GM12878 (cell line): ENCODE data around the gene UFC1. TPM values are rescaled to one million over a fixed set of nuclear protein-coding genes. Genes with fewer than 3 reads are reported as not detected.

ENCODE experiments used
- ATAC-seq: fragments of 200-7000 bp; cut with Tn5 transposase; 3 replicates; pipeline ENCODE4 v1.9.1; 2020; ENCODE audit warnings: mild to moderate bottlenecking, moderate library complexity
- BruUV-seq: library from RNA; stranded (reverse); fragments of 400-500 nt; replicated peaks from 2 replicates; lab custom pipeline; 2021; lab: Mats Ljungman, UMichigan
- CTCF ChIA-PET: fragments of 300-600 bp; sonication (Branson Sonifier 250); formaldehyde crosslinking; extraction: SDS; loops from one replicate; lab custom pipeline; 2021; ENCODE audit warnings: inconsistent platforms; lab: Yijun Ruan, JAX
- POLR2A ChIA-PET: fragments of 350-600 bp; formaldehyde crosslinking; extraction: SDS; loops from one replicate; lab custom pipeline; 2021; ENCODE audit warnings: inconsistent platforms; lab: Charles Lee
- RAD21 ChIA-PET: fragments of 300-600 bp; sonication (Branson Sonifier 250); formaldehyde crosslinking; loops from one replicate; lab custom pipeline; 2023; ENCODE audit warnings: antibody characterized with exemption; ENCODE audit not compliant: unreplicated experiment; lab: Charles Lee
- SMC1A ChIA-PET: fragments of 300-600 bp; sonication (Branson Sonifier 250); formaldehyde crosslinking; loops from one replicate; lab custom pipeline; 2023; ENCODE audit not compliant: unreplicated experiment, uncharacterized antibody; lab: Charles Lee
- DNase-seq: peaks from one replicate; pipeline ENCODE4 v3.0.0-alpha.2; 2011; ENCODE audit warnings: low read depth, low spot score
- FAIRE-seq: peaks from 3 replicates; lab custom pipeline; 2011; peaks lifted over from hg19 to GRCh38; lab: Jason Lieb, UNC
- H2AFZ ChIP-seq: 2 replicates; pipeline ENCODE4 v1.6.0; 2011; ENCODE audit warnings: low read depth, low read length, control low read depth; ENCODE audit not compliant: control insufficient read depth
- H3K27ac ChIP-seq: 2 replicates; pipeline ENCODE4 v1.5.1; 2011; ENCODE audit warnings: control low read depth; ENCODE audit not compliant: control insufficient read depth, insufficient read depth
- H3K27me3 ChIP-seq, 2 experiments: replicated peaks in 1 of 2; 2 replicates each; pipeline versions ENCODE4 v1.6.0 to v1.6.1; 2011; ENCODE audit warnings: low read length in 1 of 2; ENCODE audit not compliant: control insufficient read depth in 2 of 2, insufficient read depth in 2 of 2
- H3K36me3 ChIP-seq, 2 experiments: 2 replicates each; pipeline ENCODE4 v1.5.1; 2011; ENCODE audit warnings: low read length in 1 of 2; ENCODE audit not compliant: control insufficient read depth in 2 of 2, insufficient read depth in 2 of 2
- H3K4me1 ChIP-seq: 2 replicates; pipeline ENCODE4 v1.6.1; 2011; ENCODE audit warnings: mild to moderate bottlenecking, low read length, moderate library complexity, mixed read lengths; ENCODE audit not compliant: control insufficient read depth, insufficient read depth
- H3K4me2 ChIP-seq: 2 replicates; pipeline ENCODE4 v1.6.0; 2011; ENCODE audit warnings: control low read depth; ENCODE audit not compliant: control insufficient read depth, insufficient read depth
- H3K4me3 ChIP-seq: fragments of 200-600 bp; sonication (generic); 2 replicates; pipeline ENCODE4 v1.5.1; 2016
- H3K79me2 ChIP-seq: 2 replicates; pipeline ENCODE4 v1.6.0; 2011; ENCODE audit warnings: low read length; ENCODE audit not compliant: control insufficient read depth, insufficient read depth
- H3K9ac ChIP-seq: 2 replicates; pipeline ENCODE4 v1.8.0; 2011; ENCODE audit warnings: low read length, control low read depth, mixed read lengths; ENCODE audit not compliant: control insufficient read depth, insufficient read depth
- H3K9me3 ChIP-seq: replicated peaks from 3 replicates; pipeline ENCODE4 v1.5.1; 2011; ENCODE audit warnings: mild to moderate bottlenecking, low read length; ENCODE audit not compliant: control insufficient read depth, insufficient read depth
- H4K20me1 ChIP-seq: 2 replicates; pipeline ENCODE4 v1.6.0; 2011; ENCODE audit not compliant: control insufficient read depth, insufficient read depth
- ESRRA ChIP-seq: IDR thresholded peaks from 2 replicates; pipeline ENCODE4 v1.6.1; 2012; ENCODE audit warnings: mild to moderate bottlenecking, low read length, improper control_type of control experiment
- HDAC6 ChIP-seq: fragments of 200-600 bp; sonication (generic); IDR thresholded peaks from one replicate; pipeline ENCODE4 v1.8.0; 2017; ENCODE audit warnings: antibody characterized with exemption; ENCODE audit not compliant: unreplicated experiment
- KLF5 ChIP-seq: fragments of 450-650 bp; IDR thresholded peaks from 2 replicates; pipeline ENCODE4 v1.6.1; 2014; ENCODE audit warnings: mild to moderate bottlenecking; ENCODE audit not compliant: partially characterized antibody
- MEF2A ChIP-seq: IDR thresholded peaks from 2 replicates; pipeline ENCODE4 v1.6.1; 2011; ENCODE audit warnings: low read depth, mild to moderate bottlenecking, low read length, moderate library complexity; ENCODE audit not compliant: insufficient read depth
- RAD21 ChIP-seq: IDR thresholded peaks from 2 replicates; pipeline ENCODE4 v1.6.1; 2011; ENCODE audit warnings: mild to moderate bottlenecking, low read depth, low read length, moderate library complexity; ENCODE audit not compliant: insufficient read depth
- TCF3 ChIP-seq: IDR thresholded peaks from 2 replicates; pipeline ENCODE4 v1.6.1; 2012; ENCODE audit warnings: low read depth, mild to moderate bottlenecking, low read length, borderline replicate concordance; ENCODE audit not compliant: insufficient read depth
- ZBED1 ChIP-seq: IDR thresholded peaks from 2 replicates; pipeline ENCODE4 v1.6.1; 2016; ENCODE audit warnings: borderline replicate concordance
- ZNF207 ChIP-seq: fragments of 450-650 bp; IDR thresholded peaks from 2 replicates; pipeline ENCODE4 v1.6.1; 2014; ENCODE audit warnings: antibody characterized with exemption, mild to moderate bottlenecking, borderline replicate concordance
- ZNF24 ChIP-seq: fragments of 450-650 bp; IDR thresholded peaks from 2 replicates; pipeline ENCODE4 v1.6.1; 2017; ENCODE audit warnings: antibody characterized with exemption, mild to moderate bottlenecking
- ZNF274 ChIP-seq: IDR thresholded peaks from one replicate; pipeline ENCODE4 v1.8.0; 2011; ENCODE audit not compliant: insufficient read length, insufficient read depth
- WGBS: methylation state at CpG from one replicate; pipeline ENCODE4 v1.1.6; 2016; ENCODE audit warnings: low lambda C conversion rate; ENCODE audit not compliant: insufficient replicate concordance, insufficient coverage; ENCODE audit errors: missing lambda C conversion rate; 5-methylcytosine and 5-hydroxymethylcytosine counted together
- in situ Hi-C: fragments of 300-500 bp; cut with MboI; formaldehyde crosslinking; loops from 9 replicates; pipeline ENCODE4 v1.14.3; 2018; ENCODE audit warnings: mixed read lengths
- intact Hi-C: fragments of 100-400 bp; cut with micrococcal nuclease; formaldehyde crosslinking; loops from one replicate; pipeline ENCODE4 v1.14.2; 2022; ENCODE audit not compliant: unreplicated experiment
- polyA plus RNA-seq, 11 experiments: library from polyadenylated mRNA; depleted of rRNA in 4 of 11; unstranded in 6 of 11; stranded (reverse) in 5 of 11; fragments of >200 nt; fragmentation: Nextera tagmentation in 4 of 11; fragmentation: Illumina TruSeq in 1 of 11; extraction: Ambion mirVana in 4 of 11; extraction: Trizol in 1 of 11; gene quantifications; 1 replicate in 1 of 11; 2 replicates in 10 of 11; pipeline versions ENCODE4 v1.2.1 to v1.2.3, GENCODE V29; 2011 to 2016; ENCODE audit warnings: inconsistent platforms in 2 of 11, missing spikeins in 2 of 11, low read depth in 1 of 11
- total RNA-seq, 4 experiments: library from RNA; depleted of rRNA in 3 of 4; stranded (reverse); fragments of >200 nt in 3 of 4; fragmentation: Illumina TruSeq in 1 of 4; extraction: Trizol in 1 of 4; gene quantifications; 2 replicates each; pipeline versions ENCODE4 v1.2.1 to v1.2.3, GENCODE V29; 2013 to 2021
- TF ChIP-seq, protein P1 (sequence below): fragments of 450-650 bp; formaldehyde crosslinking; IDR thresholded peaks from 2 replicates; pipeline ENCODE4 v1.5.0; 2022; ENCODE audit warnings: mild to moderate bottlenecking, missing genetic modification characterization
- TF ChIP-seq, protein P2 (sequence below): IDR thresholded peaks from 2 replicates; pipeline ENCODE4 v1.6.1; 2012; ENCODE audit warnings: mild to moderate bottlenecking, low read depth, low read length

The UFC1 gene
- total and polyA plus RNA-seq, 10 of the 15 experiments (the other 5 are each of a cell fraction or from before 2014, with no cell fraction given), result 95.9 to 239 (median 151) TPM

DNA sequence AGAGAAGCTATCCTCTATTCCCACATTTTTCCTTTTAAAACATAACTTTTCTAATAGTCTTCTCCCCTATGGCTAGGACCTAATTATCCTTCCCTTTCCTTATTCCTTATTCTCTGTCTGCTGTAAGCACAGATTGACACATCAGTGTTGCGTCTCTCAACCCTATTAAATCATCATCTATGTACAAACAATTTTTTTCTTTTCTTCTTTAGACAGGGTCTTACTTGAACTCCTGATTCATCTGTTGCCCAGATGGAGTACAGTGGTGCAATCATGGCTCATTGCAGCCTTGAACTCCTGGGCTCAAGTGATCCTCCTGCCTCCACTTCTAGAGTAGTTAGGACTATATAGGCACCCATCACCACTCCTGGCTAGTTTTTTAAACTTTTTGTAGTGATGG lies 47.3 kb upstream of the UFC1 start:
- Histone ChIP-seq H3K9ac (no peak overlapping the region), H3K27ac (no peak overlapping the region), H3K79me2 (peaks cover 27% of the 10 kb centered on the region), H3K36me3 (peaks cover 4 to 7% of the 10 kb centered on the region in 2 experiments; a peak in 3 of 4 replicates), H3K4me3 (no peak overlapping the region), H2AFZ (no peak overlapping the region), H4K20me1 (no peaks in the 10 kb centered on the region), H3K4me2 (no peak overlapping the region), H3K4me1 (no peaks in the 10 kb centered on the region), H3K27me3 (no peaks in the 10 kb centered on the region), H3K9me3 (no peaks in the 10 kb centered on the region)
- POLR2A ChIA-PET, result no interaction called here
- in situ Hi-C loops (no loop called here), intact Hi-C loops (no loop called here)
- CTCF ChIA-PET, result interaction anchor here (1.2 to 1.6 kb wide), 3 partner anchors 10 to 108 kb away, joined by 3 to 6 read pairs (median 4); no protein-coding TSS in a partner anchor
- SMC1A ChIA-PET, result interaction anchor here (0.6 kb wide), 1 partner anchor 29 kb away, joined by 3 read pairs; no protein-coding TSS in a partner anchor
- ATAC-seq (no peak), FAIRE-seq (no peak), DNase-seq (no peak)
- 100% methylated on average over 1 of the region's 1 CpG for WGBS
- no peak for TF ChIP-seq HDAC6
- TF ChIP-seq KLF5, result no peak
- no peak for TF ChIP-seq ZNF24
- TF ChIP-seq ZNF274, result no peak
- no peak for TF ChIP-seq ESRRA
- no peak for TF ChIP-seq ZBED1
- TF ChIP-seq, protein P1, sequence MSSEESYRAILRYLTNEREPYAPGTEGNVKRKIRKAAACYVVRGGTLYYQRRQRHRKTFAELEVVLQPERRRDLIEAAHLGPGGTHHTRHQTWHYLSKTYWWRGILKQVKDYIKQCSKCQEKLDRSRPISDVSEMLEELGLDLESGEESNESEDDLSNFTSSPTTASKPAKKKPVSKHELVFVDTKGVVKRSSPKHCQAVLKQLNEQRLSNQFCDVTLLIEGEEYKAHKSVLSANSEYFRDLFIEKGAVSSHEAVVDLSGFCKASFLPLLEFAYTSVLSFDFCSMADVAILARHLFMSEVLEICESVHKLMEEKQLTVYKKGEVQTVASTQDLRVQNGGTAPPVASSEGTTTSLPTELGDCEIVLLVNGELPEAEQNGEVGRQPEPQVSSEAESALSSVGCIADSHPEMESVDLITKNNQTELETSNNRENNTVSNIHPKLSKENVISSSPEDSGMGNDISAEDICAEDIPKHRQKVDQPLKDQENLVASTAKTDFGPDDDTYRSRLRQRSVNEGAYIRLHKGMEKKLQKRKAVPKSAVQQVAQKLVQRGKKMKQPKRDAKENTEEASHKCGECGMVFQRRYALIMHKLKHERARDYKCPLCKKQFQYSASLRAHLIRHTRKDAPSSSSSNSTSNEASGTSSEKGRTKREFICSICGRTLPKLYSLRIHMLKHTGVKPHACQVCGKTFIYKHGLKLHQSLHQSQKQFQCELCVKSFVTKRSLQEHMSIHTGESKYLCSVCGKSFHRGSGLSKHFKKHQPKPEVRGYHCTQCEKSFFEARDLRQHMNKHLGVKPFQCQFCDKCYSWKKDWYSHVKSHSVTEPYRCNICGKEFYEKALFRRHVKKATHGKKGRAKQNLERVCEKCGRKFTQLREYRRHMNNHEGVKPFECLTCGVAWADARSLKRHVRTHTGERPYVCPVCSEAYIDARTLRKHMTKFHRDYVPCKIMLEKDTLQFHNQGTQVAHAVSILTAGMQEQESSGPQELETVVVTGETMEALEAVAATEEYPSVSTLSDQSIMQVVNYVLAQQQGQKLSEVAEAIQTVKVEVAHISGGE (CRISPR knock-in tag), result no peak
- TF ChIP-seq RAD21, result no peak
- no peak for TF ChIP-seq ZNF207
- TF ChIP-seq, protein P2, sequence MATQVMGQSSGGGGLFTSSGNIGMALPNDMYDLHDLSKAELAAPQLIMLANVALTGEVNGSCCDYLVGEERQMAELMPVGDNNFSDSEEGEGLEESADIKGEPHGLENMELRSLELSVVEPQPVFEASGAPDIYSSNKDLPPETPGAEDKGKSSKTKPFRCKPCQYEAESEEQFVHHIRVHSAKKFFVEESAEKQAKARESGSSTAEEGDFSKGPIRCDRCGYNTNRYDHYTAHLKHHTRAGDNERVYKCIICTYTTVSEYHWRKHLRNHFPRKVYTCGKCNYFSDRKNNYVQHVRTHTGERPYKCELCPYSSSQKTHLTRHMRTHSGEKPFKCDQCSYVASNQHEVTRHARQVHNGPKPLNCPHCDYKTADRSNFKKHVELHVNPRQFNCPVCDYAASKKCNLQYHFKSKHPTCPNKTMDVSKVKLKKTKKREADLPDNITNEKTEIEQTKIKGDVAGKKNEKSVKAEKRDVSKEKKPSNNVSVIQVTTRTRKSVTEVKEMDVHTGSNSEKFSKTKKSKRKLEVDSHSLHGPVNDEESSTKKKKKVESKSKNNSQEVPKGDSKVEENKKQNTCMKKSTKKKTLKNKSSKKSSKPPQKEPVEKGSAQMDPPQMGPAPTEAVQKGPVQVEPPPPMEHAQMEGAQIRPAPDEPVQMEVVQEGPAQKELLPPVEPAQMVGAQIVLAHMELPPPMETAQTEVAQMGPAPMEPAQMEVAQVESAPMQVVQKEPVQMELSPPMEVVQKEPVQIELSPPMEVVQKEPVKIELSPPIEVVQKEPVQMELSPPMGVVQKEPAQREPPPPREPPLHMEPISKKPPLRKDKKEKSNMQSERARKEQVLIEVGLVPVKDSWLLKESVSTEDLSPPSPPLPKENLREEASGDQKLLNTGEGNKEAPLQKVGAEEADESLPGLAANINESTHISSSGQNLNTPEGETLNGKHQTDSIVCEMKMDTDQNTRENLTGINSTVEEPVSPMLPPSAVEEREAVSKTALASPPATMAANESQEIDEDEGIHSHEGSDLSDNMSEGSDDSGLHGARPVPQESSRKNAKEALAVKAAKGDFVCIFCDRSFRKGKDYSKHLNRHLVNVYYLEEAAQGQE, result no peak
- no peak for TF ChIP-seq TCF3
- TF ChIP-seq MEF2A, result no peak
- no TSS peak for BruUV-seq
- RAD21 ChIA-PET, result no interaction called here
